Uterus (tissue), 2 donors: ENCODE data around the gene CLMN.

ENCODE experiments used
- CTCF ChIP-seq, 4 experiments: fragments of 200-600 bp in 2 of 4; fragments of 450-650 bp in 2 of 4; sonication (generic) in 2 of 4; IDR thresholded peaks; one replicate each; pipeline ENCODE4 v1.5.1; 2016 to 2019; ENCODE audit warnings: antibody characterized with exemption in 4 of 4, mild to moderate bottlenecking in 2 of 4, moderate library complexity in 1 of 4
- POLR2A ChIP-seq, 2 donors: fragments of 450-650 bp; IDR thresholded peaks; one replicate each; pipeline ENCODE4 v1.6.1; 2016; ENCODE audit warnings: antibody characterized with exemption in 2 of 2, mild to moderate bottlenecking in 1 of 2, moderate library complexity in 1 of 2

DNA sequence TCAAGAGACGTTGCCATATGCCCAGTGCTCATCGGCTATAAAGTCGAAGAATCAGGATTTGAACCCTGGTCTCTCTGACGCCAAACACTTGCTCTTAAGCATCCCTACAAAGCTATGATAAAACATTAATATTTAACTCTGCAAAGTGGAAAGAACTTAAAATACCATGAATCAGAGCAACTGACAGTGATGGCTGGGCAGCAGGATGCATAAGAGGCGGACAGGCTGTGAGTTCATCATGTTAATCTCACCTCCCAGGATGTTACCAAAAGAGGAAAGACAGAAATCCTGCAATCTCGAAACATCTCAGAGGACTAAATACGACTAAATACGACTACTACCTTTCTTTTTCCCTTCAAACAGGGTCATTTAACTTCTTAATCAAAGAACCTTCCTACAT is 168.1 kb downstream of the CLMN start:
- TF ChIP-seq CTCF (IDR thresholded peaks at IDR 0.05): no peak
- no peak for TF ChIP-seq POLR2A (IDR thresholded peaks at IDR 0.05)
